MCF 10A (cell line): ENCODE data around the gene AIPL1. TPM values are rescaled to one million over a fixed set of nuclear protein-coding genes. Genes with fewer than 3 reads are reported as not detected.

ENCODE experiments used
- BruUV-seq: library from RNA; stranded (reverse); fragments of 400-500 nt; replicated peaks from 2 replicates; lab custom pipeline; 2021; lab: Mats Ljungman, UMichigan
- CTCF ChIA-PET: fragments of 300-600 bp; sonication (Branson Sonifier 250); formaldehyde crosslinking; extraction: SDS; loops from one replicate; lab custom pipeline; 2021; ENCODE audit warnings: antibody characterized with exemption, inconsistent platforms; lab: Yijun Ruan, JAX
- POLR2A ChIA-PET: fragments of 300-600, 350-650 bp; sonication (Branson Sonifier 250); formaldehyde crosslinking; extraction: SDS; loops from one replicate; lab custom pipeline; 2020; ENCODE audit warnings: antibody characterized with exemption, inconsistent platforms; lab: Yijun Ruan, JAX
- DNase-seq: peaks from one replicate; pipeline ENCODE4 v3.0.0-alpha.2; 2018; ENCODE audit not compliant: unreplicated experiment
- H3K27ac Mint-ChIP-seq: one replicate; pipeline ENCODE4 v1.8.0; 2022; ENCODE audit warnings: mild to moderate bottlenecking, low read depth, mixed read lengths; ENCODE audit not compliant: unreplicated experiment
- H3K27me3 Mint-ChIP-seq: one replicate; pipeline ENCODE4 v1.8.0; 2022; ENCODE audit warnings: mixed read lengths; ENCODE audit not compliant: insufficient read depth, unreplicated experiment
- H3K36me3 Mint-ChIP-seq: one replicate; pipeline ENCODE4 v1.8.0; 2022; ENCODE audit warnings: mild to moderate bottlenecking, moderate library complexity, mixed read lengths; ENCODE audit not compliant: insufficient read depth, unreplicated experiment
- H3K4me1 Mint-ChIP-seq: one replicate; pipeline ENCODE4 v1.8.0; 2022; ENCODE audit warnings: mixed read lengths; ENCODE audit not compliant: insufficient read depth, unreplicated experiment
- H3K4me3 Mint-ChIP-seq: one replicate; pipeline ENCODE4 v1.8.0; 2022; ENCODE audit warnings: mild to moderate bottlenecking, moderate library complexity, mixed read lengths; ENCODE audit not compliant: unreplicated experiment
- H3K9me3 Mint-ChIP-seq: one replicate; pipeline ENCODE4 v1.8.0; 2022; ENCODE audit warnings: mixed read lengths; ENCODE audit not compliant: unreplicated experiment
- CTCF ChIP-seq: fragments of 200-600 bp; IDR thresholded peaks from one replicate; pipeline ENCODE4 v1.8.0; 2022; ENCODE audit warnings: antibody characterized with exemption, mild to moderate bottlenecking; ENCODE audit not compliant: unreplicated experiment
- intact Hi-C: fragments of 100-400 bp; cut with micrococcal nuclease; formaldehyde crosslinking; loops from 2 replicates; pipeline ENCODE4 v1.14.1; 2022
- total RNA-seq: library from RNA; stranded (reverse); gene quantifications from 2 replicates; pipeline ENCODE4 v1.2.3, GENCODE V29; 2022

AIPL1 gene
- total RNA-seq, 1 experiment from 2014 or later, result not detected

GRCh38 chr17:6449307-6449706 is 14.4 kb upstream of the AIPL1 start:
- DNase-seq, result no peak
- H3K4me1 Mint-ChIP-seq, result peaks cover 4% of the 10 kb centered on the region
- no peaks in the 10 kb centered on the region for H3K27me3 Mint-ChIP-seq
- no peaks in the 10 kb centered on the region for H3K9me3 Mint-ChIP-seq
- CTCF ChIA-PET, result interaction anchor here (1.5 kb wide), 1 partner anchor 24 kb away, joined by 4 read pairs; no protein-coding TSS in a partner anchor
- no peak for TF ChIP-seq CTCF
- H3K36me3 Mint-ChIP-seq, result peaks cover 10% of the 10 kb centered on the region
- no peak overlapping the region for H3K4me3 Mint-ChIP-seq
- no peak overlapping the region for H3K27ac Mint-ChIP-seq
- BruUV-seq, result no TSS peak
- POLR2A ChIA-PET, result no interaction called here
- intact Hi-C loops, result no loop called here

GRCh38 chr17:6448473-6448872 is 13.6 kb upstream of the AIPL1 start:
- H3K4me1 Mint-ChIP-seq, result peaks cover 9% of the 10 kb centered on the region

GRCh38 chr17:6446516-6447100 is 11.7 kb upstream of the AIPL1 start:
- Mint-ChIP-seq H3K4me1 (peaks cover 13% of the 10 kb centered on the region), H3K9me3 (no peaks in the 10 kb centered on the region), H3K4me3 (no peak overlapping the region), H3K27ac (no peak overlapping the region), H3K27me3 (no peaks in the 10 kb centered on the region), H3K36me3 (peaks cover 10% of the 10 kb centered on the region)
- no TSS peak for BruUV-seq
- DNase-seq, result no peak
- intact Hi-C loops, result no loop called here
- TF ChIP-seq CTCF, result no peak
- ChIA-PET CTCF (interaction anchor here (0.6 to 1.4 kb wide), 4 partner anchors 10 to 1254 kb away, joined by 3 read pairs; no protein-coding TSS in a partner anchor), POLR2A (interaction anchor here (0.6 kb wide), 1 partner anchor 26 kb away, joined by 3 read pairs; no protein-coding TSS in a partner anchor)

More at GRCh38 chr17:6448473-6448872, 13.6 kb upstream of the AIPL1 start:
- DNase-seq, result no peak
- TF ChIP-seq CTCF, result no peak
- Mint-ChIP-seq H3K27ac (no peak overlapping the region), H3K4me3 (no peak overlapping the region), H3K9me3 (no peaks in the 10 kb centered on the region), H3K27me3 (no peaks in the 10 kb centered on the region), H3K36me3 (peaks cover 10% of the 10 kb centered on the region)
- intact Hi-C loops, result no loop called here
- ChIA-PET POLR2A (no interaction called here), CTCF (interaction anchor here (0.6 to 1.5 kb wide), 3 partner anchors 23 to 714 kb away, joined by 3 to 5 read pairs (median 4); no protein-coding TSS in a partner anchor)
- BruUV-seq, result no TSS peak

GRCh38 chr17:6444571-6445335 is 9.8 kb upstream of the AIPL1 start:
- Mint-ChIP-seq H3K27me3 (no peaks in the 10 kb centered on the region), H3K4me1 (peaks cover 13% of the 10 kb centered on the region), H3K4me3 (peak overlapping the region; percentile 78), H3K9me3 (no peaks in the 10 kb centered on the region), H3K27ac (peak overlapping the region; percentile 40), H3K36me3 (no peaks in the 10 kb centered on the region)
- TF ChIP-seq CTCF, result no peak
- CTCF ChIA-PET, result interaction anchor here (0.6 to 0.7 kb wide), 3 partner anchors 102 to 983 kb away, joined by 3 read pairs; partner anchors contain the start of gene SLC2A4
- intact Hi-C loops, result no loop called here
- BruUV-seq, result no TSS peak
- DNase-seq, result no peak
- POLR2A ChIA-PET, result interaction anchor here (0.6 to 1.3 kb wide), 5 partner anchors 62 to 1009 kb away, joined by 3 read pairs; partner anchors contain the start of genes DERL2 and MIS12
